HepG2 (cell line): ENCODE data around the gene SPATC1L.
"Not testable (repeated sequence)": the region's sequence is repeated elsewhere in the genome, so short reads cannot be mapped to it uniquely, and the experiment has no call there.

Source experiments
- EP300 ChIP-seq, 3 experiments: sonication (generic) in 1 of 3; formaldehyde crosslinking in 1 of 3; IDR thresholded peaks; 2 replicates each; pipeline versions ENCODE4 v1.5.1 to v1.6.1; 2011 to 2020; ENCODE audit warnings: low read depth in 2 of 3, low read length in 2 of 3, borderline replicate concordance in 1 of 3, improper control_type of control experiment in 1 of 3, mild to moderate bottlenecking in 1 of 3, missing genetic modification reagents in 1 of 3, moderate library complexity in 1 of 3
- EZH2 ChIP-seq: conservative IDR thresholded peaks from 2 replicates; pipeline ENCODE4 v1.6.1; 2012; ENCODE audit warnings: mild to moderate bottlenecking, low read depth, low read length, moderate library complexity
- HNF1A ChIP-seq, 2 experiments: sonication (generic) in 1 of 2; formaldehyde crosslinking in 1 of 2; IDR thresholded peaks; 2 replicates each; pipeline versions ENCODE4 v1.4.0 to v1.6.1; 2016 to 2020; ENCODE audit warnings: borderline replicate concordance in 1 of 2, low read depth in 1 of 2, mild to moderate bottlenecking in 1 of 2, missing genetic modification reagents in 1 of 2
- PHF20 ChIP-seq: sonication (generic); formaldehyde crosslinking; IDR thresholded peaks from 2 replicates; pipeline ENCODE4 v1.5.0; 2020; ENCODE audit warnings: mild to moderate bottlenecking, missing genetic modification reagents
- ZBTB38 ChIP-seq: sonication (generic); formaldehyde crosslinking; IDR thresholded peaks from 2 replicates; pipeline ENCODE4 v1.5.1; 2020; ENCODE audit warnings: mild to moderate bottlenecking, missing genetic modification reagents
- ZBTB7A ChIP-seq: sonication (generic); formaldehyde crosslinking; IDR thresholded peaks from 2 replicates; pipeline ENCODE4 v1.8.0; 2022; ENCODE audit warnings: mild to moderate bottlenecking, missing genetic modification reagents
- ZBTB8A ChIP-seq: sonication (generic); formaldehyde crosslinking; IDR thresholded peaks from 2 replicates; pipeline ENCODE4 v1.4.0; 2020; ENCODE audit warnings: mild to moderate bottlenecking, low read depth, missing genetic modification reagents, borderline replicate concordance
- ZFP36 ChIP-seq: fragments of 150-350 bp; IDR thresholded peaks from 2 replicates; pipeline ENCODE4 v1.6.1; 2018; ENCODE audit warnings: borderline replicate concordance, low read length, low read depth; ENCODE audit not compliant: partially characterized antibody

GRCh38 chr21:46170436-46171193, 13.6 kb downstream of the SPATC1L start:
- TF ChIP-seq ZFP36; PHF20 (CRISPR knock-in tag); ZBTB7A (CRISPR knock-in tag); HNF1A (IDR thresholded peaks at IDR 0.05; ENCODE audit: low read depth); HNF1A (CRISPR knock-in tag; IDR thresholded peaks at IDR 0.05; ENCODE audit: borderline replicate concordance); ZBTB8A (CRISPR knock-in tag); ZBTB38; EZH2; EP300 (IDR thresholded peaks at IDR 0.05; ENCODE audit: low read depth in 2 of 2, low read length in 2 of 2); EP300 (CRISPR knock-in tag; IDR thresholded peaks at IDR 0.05; ENCODE audit: borderline replicate concordance): not testable (repeated sequence)
